ENCODE data around the gene SBNO2.
"Not testable (repeated sequence)": the region's sequence is repeated elsewhere in the genome, so short reads cannot be mapped to it uniquely, and the experiment has no call there.

Gene SBNO2

GRCh38 chr19:1119475-1120217 lies 54.4 kb downstream of the SBNO2 start:
- no peak for DNase-seq (ENCODE audit: low read depth in 2 of 2)

DNA sequence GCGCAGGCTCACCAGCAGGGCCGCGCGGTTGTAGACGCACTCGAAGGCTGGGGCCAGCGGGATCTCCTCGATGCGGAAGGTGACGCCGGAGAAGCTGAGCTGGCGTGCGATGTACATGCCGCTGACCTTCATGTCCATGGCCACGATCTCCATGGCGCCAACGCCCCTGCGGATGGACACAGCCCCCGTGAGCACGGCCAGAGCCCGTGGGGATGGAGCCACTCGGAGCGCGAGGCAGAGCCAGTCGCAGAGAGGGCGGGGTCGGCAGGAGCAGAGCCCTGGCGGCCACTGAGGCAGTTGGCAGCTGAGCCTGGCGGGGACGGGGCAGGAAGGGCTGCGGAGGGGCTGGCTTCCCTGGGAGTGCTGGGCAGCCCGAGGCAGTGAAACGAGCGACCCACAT lies 55.1 kb downstream of the SBNO2 start:
- DNase-seq (ENCODE audit: low read depth in 2 of 2), result no peak

DNA sequence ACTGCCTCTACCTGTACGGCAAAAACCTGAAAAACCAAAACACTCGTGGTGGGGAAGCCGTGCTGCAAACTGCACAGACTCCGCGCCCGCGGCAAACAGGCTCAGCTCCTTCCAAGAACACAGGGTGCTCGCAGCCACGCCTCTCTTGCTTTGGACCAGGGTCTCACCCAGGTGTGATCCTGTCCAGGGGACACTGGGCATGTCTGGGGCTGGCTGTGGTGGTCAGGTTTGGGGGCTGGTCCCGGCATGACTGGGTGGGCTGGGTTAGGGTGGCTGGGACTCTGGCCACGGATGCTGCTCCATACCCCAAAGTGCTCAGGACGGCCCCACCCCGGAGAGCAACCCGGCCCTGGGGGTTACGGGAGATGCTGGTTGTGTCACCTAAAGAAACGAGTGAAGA lies 56.4 kb downstream of the SBNO2 start:
- no peak for DNase-seq (ENCODE audit: low read depth in 2 of 2)

- DNase-seq (ENCODE audit: low read depth in 2 of 2), result no peak
Observed at GRCh38 chr19:1116726-1117581, 57.1 kb downstream of the SBNO2 start.

DNA sequence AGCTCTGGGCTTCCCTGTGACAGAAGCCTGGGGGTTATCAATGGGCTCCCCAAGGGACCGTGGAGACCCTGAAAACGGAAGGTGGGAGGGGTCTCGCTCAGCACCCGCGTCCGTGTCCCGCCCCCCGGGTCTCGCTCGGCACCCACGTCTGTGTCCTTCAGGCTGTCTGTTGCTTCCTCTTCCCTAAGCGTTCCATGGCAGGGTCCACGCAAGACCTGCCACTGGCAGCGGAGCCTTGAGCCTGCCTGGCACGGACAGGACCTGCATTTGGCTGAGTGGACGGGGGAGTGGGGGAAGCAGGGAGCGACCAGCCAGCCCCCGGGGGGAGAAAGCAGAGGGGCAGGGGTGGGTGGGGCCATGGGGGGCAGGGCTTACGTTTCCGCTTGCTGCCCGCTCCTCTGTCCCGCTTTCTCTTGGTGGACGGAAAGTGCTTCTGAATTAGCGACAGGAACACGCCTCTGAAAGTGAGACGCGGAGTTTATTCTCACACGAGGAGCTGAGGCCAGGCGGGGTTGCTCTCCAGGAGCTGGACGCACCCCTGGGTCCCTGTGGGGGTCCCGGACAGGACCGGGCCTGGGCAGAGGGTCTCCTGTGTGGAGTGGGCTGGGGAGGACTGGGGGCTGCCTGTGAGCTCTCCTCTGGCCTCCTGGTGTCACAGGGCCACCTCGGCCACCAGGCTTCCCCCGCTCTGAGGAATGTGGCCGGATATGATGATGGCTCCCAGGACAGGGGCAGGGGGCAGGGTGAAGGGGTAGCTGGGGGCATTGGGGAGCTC lies 58.2 kb downstream of the SBNO2 start:
- DNase-seq (ENCODE audit: low read depth in 2 of 2), result no peak

DNA sequence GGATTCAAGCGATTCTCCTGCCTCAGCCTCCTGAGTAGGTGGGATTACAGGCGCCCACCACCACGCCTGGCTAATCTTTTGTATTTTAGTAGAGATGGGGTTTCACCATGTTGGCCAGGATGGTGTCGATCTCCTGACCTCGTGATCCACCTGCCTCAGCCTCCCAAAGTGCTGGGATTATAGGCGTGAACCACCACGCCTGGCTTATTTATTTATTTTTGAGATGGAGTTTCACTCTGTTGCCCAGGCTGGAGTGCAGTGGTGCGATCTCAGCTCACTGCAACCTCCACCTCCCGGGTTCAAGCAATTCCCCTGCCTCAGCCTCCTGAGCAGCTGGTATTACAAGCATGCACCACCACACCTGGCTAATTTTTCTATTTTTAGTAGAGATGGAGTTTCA lies 59.3 kb downstream of the SBNO2 start:
- DNase-seq (ENCODE audit: low read depth in 2 of 2), result not testable (repeated sequence)

- DNase-seq (ENCODE audit: low read depth in 2 of 2), result no peak
Observed at GRCh38 chr19:1113986-1114483, 60.0 kb downstream of the SBNO2 start.

- DNase-seq (ENCODE audit: low read depth in 2 of 2), result peak; percentile 76 to 80
Observed at GRCh38 chr19:1113030-1113985, 60.8 kb downstream of the SBNO2 start.

- DNase-seq (ENCODE audit: low read depth in 2 of 2), result no peak
Observed at GRCh38 chr19:1112268-1113029, 61.6 kb downstream of the SBNO2 start.

DNA sequence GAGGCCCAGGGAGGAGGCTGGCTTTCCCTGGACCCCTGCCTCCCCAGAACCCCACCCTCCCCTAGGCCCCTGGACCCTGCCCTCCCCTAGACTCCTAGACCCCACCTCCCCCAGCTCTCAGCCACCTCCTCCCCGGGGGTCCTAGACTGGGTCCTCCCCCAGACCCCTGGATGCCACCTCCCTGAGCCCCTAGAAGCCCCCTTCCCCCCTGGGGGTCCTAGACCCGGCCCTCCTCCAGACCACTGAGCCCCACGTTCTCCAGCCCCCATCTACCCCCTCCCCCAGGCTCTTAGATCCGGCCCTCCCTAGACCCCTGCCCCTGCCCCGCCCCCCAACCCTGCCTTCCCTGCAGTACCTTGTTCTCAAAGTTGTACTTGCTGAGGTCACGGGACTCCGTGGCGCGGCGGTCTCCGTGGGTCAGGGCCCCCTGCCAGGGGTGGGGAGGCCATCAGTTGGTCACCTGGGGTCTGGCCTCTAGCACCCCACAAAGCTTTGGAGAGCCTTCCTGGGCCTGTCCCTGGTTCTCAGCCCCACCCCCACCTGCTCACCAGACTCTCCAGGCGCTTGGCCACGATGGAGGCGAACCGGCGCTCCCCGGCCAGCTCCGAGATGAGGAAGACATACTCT lies 62.3 kb downstream of the SBNO2 start:
- no peak for DNase-seq (ENCODE audit: low read depth in 2 of 2)

GRCh38 chr19:1110809-1111640 lies 63.0 kb downstream of the SBNO2 start:
- DNase-seq (ENCODE audit: low read depth in 2 of 2), result no peak

DNA sequence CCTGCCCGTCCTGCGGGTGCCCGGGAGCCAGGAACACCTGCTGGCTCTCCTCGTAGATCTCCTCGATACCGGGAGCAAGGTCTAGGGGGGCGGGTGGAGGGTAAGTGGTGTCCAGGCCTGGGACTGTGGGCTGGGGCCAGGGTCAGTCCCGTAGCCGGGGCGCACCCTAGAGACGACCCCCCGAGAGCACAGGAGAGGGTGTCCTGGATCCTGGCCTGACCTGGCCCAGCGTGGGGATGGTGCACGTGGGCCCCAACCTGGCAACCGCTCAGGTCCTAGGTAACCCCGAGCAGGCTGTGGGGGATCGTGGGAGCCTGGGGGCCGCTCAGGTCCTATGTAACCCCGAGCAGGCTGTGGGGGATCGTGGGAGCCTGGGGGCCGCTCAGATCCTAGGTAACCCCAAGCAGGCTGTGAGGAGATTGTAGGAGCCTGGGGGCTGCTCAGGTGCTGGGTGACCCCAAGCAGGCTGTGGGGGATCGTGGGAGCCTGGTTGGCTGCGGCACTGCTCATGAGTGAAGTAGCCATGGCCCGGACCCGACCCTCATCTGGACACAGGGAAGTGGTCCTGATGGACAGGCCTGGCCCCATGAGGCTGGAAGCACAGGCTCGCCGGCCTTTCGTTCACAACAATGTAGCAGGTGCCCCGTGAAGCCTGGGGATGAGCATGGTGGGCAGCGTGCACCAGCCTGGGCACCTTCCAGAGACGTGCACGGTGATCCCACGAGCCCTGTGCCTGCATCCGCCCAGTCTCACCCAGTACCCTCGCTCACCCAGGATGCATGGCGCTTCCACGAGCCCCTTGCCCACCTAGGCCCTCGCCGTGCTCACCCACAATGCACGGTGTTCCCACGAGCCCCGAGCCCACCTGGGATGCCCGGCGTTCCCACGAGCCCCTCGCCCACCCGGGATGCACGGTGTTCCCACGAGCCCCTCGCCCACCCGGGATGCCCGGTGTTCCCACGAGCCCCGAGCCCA lies 64.1 kb downstream of the SBNO2 start:
- DNase-seq (ENCODE audit: low read depth in 2 of 2), result no peak

DNA sequence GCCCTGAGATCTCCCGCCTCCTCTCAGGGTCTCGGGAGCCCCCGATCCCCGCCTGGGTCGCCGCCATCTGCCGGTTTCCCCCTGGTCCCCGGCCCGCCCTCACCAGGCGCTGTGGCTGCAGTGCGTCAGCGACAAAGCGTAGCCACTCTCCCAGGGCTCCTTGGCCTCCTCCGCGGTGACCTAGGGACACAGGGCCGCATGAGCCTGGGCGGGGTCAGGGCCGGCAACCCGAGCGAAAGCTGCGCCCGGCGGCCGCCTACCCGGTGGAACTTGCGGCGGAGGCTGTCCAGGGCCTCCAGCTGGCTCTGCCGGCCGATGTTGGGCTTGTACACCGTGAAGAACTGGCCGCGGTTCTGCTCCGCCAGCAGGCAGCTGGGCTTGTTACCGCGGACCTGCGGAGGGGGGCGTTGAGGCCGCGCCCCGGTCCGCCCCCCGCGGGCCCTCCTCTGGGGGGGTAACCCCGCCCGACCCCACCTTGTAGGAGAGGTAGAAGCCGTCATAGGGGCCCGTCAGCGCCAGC lies 65.0 kb downstream of the SBNO2 start:
- no peak for DNase-seq (ENCODE audit: low read depth in 2 of 2)

DNA sequence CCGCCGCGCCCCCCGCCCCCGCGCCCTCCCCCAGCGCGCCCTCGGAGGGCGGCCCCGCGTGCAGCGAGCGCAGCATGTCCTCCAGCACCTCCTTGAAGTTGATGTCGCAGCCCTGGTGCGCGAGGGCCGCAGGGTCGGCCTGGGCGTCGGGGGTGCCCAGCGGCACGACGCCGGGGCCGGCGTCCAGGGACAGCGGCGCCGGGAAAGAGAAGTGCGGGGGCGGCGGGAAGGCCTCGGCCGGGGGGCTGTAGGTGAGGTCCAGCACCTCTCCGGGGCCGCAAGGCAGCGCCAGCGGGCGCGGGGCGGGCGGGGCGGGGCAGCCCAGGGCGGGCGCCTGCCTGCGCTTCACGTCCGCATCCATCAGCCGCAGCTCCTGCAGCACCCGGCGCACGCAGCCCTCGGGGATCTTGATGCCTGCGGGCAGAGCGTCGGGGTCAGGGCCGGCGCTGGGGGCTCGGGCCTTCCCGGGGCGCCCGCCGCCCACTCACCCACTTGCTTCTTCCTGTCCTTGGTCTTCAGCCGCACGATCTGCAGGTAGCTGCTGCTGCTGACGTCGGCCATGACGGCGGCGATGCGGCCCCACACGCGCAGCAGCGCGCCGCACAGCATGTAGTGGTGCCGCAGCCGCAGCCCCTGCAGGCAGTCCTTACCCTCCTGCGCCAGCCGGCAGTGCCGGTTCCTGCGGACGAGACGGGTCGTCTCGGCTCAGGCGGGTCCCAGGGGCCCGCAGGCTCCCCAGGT lies 65.6 kb downstream of the SBNO2 start:
- DNase-seq (ENCODE audit: low read depth in 2 of 2), result no peak

GRCh38 chr19:1107661-1108261 lies 66.3 kb downstream of the SBNO2 start:
- DNase-seq (ENCODE audit: low read depth in 2 of 2), result no peak

Data from stimulated activated CD4-positive, alpha-beta T cell treated with anti-CD3 and anti-CD28 coated beads, Interleukin-1b, Interleukin-23, amount 100 ng/mL, for 4 hours (primary cell).